Adrenal gland (tissue), 5 donors: ENCODE measurements around the gene TTLL11.

Experiments used
- POLR2A ChIP-seq, 2 donors: fragments of 450-650 bp; IDR thresholded peaks; one replicate each; pipeline ENCODE4 v1.6.1; 2017; ENCODE audit warnings: antibody characterized with exemption in 2 of 2, mild to moderate bottlenecking in 2 of 2, moderate library complexity in 1 of 2
- TF ChIP-seq, protein P1 (sequence below), 6 experiments: fragments of 450-650 bp in 4 of 6; fragments of 200-600 bp in 2 of 6; sonication (generic) in 1 of 6; IDR thresholded peaks; 1 replicate in 5 of 6; 2 replicates in 1 of 6; pipeline versions ENCODE4 v1.5.1 to v1.8.0; 2016 to 2021; ENCODE audit warnings: antibody characterized with exemption in 6 of 6, mild to moderate bottlenecking in 2 of 6, moderate library complexity in 1 of 6
- donor health status: DM: no; HTN: no; CAD: no.

DNA sequence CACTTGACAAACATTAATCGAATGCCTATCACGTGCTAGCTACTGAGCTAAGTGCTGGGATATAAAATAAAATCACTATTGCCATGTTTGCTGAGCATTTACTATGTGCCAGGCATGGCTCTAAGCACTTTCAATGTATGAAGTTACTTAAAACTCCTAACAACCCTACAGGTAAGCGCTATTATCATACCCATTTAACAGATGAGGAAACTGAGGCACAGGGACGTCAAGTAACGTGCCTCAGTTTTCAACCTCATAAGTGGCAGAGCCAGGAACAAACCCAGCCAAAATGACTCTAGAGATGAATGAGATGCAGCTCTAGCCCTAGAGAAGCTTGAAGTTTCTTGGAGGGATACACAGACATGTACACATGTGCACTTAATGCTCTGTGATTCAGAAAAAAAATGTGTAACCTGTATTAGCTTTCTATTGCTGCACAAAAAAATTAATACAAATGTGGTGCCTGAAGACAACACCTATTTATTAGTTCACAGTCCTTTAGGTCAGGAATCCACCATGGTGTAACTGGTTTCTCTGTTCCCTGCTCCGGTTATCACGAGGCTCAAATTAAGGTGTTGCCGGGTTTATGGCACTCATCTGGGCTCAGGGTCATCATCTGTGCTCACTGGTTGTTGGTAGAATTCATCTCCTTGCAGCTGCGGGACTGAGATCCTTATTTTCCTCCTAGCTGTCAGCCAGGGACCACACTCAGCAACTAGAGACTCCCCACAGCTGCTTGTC, 33.7 kb downstream of the TTLL11 start:
- TF ChIP-seq POLR2A (IDR thresholded peaks at IDR 0.05) = no peak
- TF ChIP-seq, protein P1, sequence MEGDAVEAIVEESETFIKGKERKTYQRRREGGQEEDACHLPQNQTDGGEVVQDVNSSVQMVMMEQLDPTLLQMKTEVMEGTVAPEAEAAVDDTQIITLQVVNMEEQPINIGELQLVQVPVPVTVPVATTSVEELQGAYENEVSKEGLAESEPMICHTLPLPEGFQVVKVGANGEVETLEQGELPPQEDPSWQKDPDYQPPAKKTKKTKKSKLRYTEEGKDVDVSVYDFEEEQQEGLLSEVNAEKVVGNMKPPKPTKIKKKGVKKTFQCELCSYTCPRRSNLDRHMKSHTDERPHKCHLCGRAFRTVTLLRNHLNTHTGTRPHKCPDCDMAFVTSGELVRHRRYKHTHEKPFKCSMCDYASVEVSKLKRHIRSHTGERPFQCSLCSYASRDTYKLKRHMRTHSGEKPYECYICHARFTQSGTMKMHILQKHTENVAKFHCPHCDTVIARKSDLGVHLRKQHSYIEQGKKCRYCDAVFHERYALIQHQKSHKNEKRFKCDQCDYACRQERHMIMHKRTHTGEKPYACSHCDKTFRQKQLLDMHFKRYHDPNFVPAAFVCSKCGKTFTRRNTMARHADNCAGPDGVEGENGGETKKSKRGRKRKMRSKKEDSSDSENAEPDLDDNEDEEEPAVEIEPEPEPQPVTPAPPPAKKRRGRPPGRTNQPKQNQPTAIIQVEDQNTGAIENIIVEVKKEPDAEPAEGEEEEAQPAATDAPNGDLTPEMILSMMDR (IDR thresholded peaks at IDR 0.05) = no peak
